ENCODE data around the gene ELAVL1.
"Not testable (repeated sequence)": the region's sequence is repeated elsewhere in the genome, so short reads cannot be mapped to it uniquely, and the experiment has no call there.

The ELAVL1 gene

GRCh38 chr19:8005534-8006256 lies at the start of gene ELAVL1:
ELAVL1 (minus strand) TSS chr19:8005641; CDS start chr19:7991815, 13,826 bp downstream.
- DNase-seq (ENCODE audit: insufficient read length, low spot score), result peak; percentile 92
- FAIRE-seq, result peak; percentile 95

- no peak for FAIRE-seq
Measured at GRCh38 chr19:8054169-8054568, 48.7 kb upstream of the ELAVL1 start.

GRCh38 chr19:8052464-8052859 lies 47.0 kb upstream of the ELAVL1 start, which contains the start of gene CCL25:
CCL25 (plus strand) TSS chr19:8052760; CDS start chr19:8053050, 290 bp downstream.
- DNase-seq (ENCODE audit: insufficient read length, low spot score), result no peak
- no peak for FAIRE-seq

More at GRCh38 chr19:8054169-8054568, 48.7 kb upstream of the ELAVL1 start:
- no peak for DNase-seq (ENCODE audit: insufficient read length, low spot score)

GRCh38 chr19:8050274-8051096 lies 45.0 kb upstream of the ELAVL1 start:
- FAIRE-seq (peak; percentile 80), DNase-seq (ENCODE audit: insufficient read length, low spot score) (peak; percentile 69)

- DNase-seq (ENCODE audit: insufficient read length, low spot score) (no peak), FAIRE-seq (no peak)
Measured at GRCh38 chr19:8046569-8047165, 41.2 kb upstream of the ELAVL1 start.

GRCh38 chr19:8045872-8046568 lies 40.6 kb upstream of the ELAVL1 start:
- FAIRE-seq (no peak), DNase-seq (ENCODE audit: insufficient read length, low spot score) (no peak)

- DNase-seq (ENCODE audit: insufficient read length, low spot score), result no peak
- FAIRE-seq, result no peak
Measured at GRCh38 chr19:8044018-8044417, 38.6 kb upstream of the ELAVL1 start.

- DNase-seq (ENCODE audit: insufficient read length, low spot score), result no peak
- FAIRE-seq, result no peak
Measured at GRCh38 chr19:8042900-8043299, 37.5 kb upstream of the ELAVL1 start.

- no peak for DNase-seq (ENCODE audit: insufficient read length, low spot score)
- FAIRE-seq, result no peak
Measured at GRCh38 chr19:8041531-8041931, 36.1 kb upstream of the ELAVL1 start.

GRCh38 chr19:8039231-8039630 lies 33.8 kb upstream of the ELAVL1 start:
- DNase-seq (ENCODE audit: insufficient read length, low spot score) (no peak), FAIRE-seq (no peak)

GRCh38 chr19:8038815-8039214 lies 33.4 kb upstream of the ELAVL1 start:
- DNase-seq (ENCODE audit: insufficient read length, low spot score) (no peak), FAIRE-seq (no peak)

- FAIRE-seq (no peak), DNase-seq (ENCODE audit: insufficient read length, low spot score) (no peak)
Measured at GRCh38 chr19:8036434-8037099, 31.1 kb upstream of the ELAVL1 start.

GRCh38 chr19:8034178-8034525 lies 28.7 kb upstream of the ELAVL1 start:
- no peak for FAIRE-seq

GRCh38 chr19:8033287-8034177 lies 28.1 kb upstream of the ELAVL1 start:
- FAIRE-seq; DNase-seq (ENCODE audit: insufficient read length, low spot score): not testable (repeated sequence)

More at GRCh38 chr19:8034178-8034525, 28.7 kb upstream of the ELAVL1 start:
- no peak for DNase-seq (ENCODE audit: insufficient read length, low spot score)

GRCh38 chr19:8030960-8031359 lies 25.5 kb upstream of the ELAVL1 start:
- no peak for FAIRE-seq

GRCh38 chr19:8028951-8029491 lies 23.6 kb upstream of the ELAVL1 start:
- no peak for FAIRE-seq
- no peak for DNase-seq (ENCODE audit: insufficient read length, low spot score)

More at GRCh38 chr19:8030960-8031359, 25.5 kb upstream of the ELAVL1 start:
- DNase-seq (ENCODE audit: insufficient read length, low spot score), result no peak

GRCh38 chr19:8025316-8025715 lies 19.9 kb upstream of the ELAVL1 start:
- FAIRE-seq (no peak), DNase-seq (ENCODE audit: insufficient read length, low spot score) (no peak)

- FAIRE-seq; DNase-seq (ENCODE audit: insufficient read length, low spot score): not testable (repeated sequence)
Measured at GRCh38 chr19:8024256-8024655, 18.8 kb upstream of the ELAVL1 start.

- DNase-seq (ENCODE audit: insufficient read length, low spot score) (no peak), FAIRE-seq (no peak)
Measured at GRCh38 chr19:8023371-8023770, 17.9 kb upstream of the ELAVL1 start.

Data from HTR-8/SVneo (cell line).